Loucy (cell line): ENCODE results near the gene TRPM2.

Source experiments
- CTCF ChIP-seq: fragments of 200-600 bp; sonication (generic); conservative IDR thresholded peaks from 2 replicates; pipeline ENCODE4 v1.5.1; 2014; ENCODE audit warnings: mild to moderate bottlenecking, antibody characterized with exemption, low read length
- EZH2phosphoT487 ChIP-seq: fragments of 200-600 bp; IDR thresholded peaks from 2 replicates; pipeline ENCODE4 v1.6.1; 2018; ENCODE audit warnings: antibody characterized with exemption, mild to moderate bottlenecking, moderate library complexity, borderline replicate concordance

DNA sequence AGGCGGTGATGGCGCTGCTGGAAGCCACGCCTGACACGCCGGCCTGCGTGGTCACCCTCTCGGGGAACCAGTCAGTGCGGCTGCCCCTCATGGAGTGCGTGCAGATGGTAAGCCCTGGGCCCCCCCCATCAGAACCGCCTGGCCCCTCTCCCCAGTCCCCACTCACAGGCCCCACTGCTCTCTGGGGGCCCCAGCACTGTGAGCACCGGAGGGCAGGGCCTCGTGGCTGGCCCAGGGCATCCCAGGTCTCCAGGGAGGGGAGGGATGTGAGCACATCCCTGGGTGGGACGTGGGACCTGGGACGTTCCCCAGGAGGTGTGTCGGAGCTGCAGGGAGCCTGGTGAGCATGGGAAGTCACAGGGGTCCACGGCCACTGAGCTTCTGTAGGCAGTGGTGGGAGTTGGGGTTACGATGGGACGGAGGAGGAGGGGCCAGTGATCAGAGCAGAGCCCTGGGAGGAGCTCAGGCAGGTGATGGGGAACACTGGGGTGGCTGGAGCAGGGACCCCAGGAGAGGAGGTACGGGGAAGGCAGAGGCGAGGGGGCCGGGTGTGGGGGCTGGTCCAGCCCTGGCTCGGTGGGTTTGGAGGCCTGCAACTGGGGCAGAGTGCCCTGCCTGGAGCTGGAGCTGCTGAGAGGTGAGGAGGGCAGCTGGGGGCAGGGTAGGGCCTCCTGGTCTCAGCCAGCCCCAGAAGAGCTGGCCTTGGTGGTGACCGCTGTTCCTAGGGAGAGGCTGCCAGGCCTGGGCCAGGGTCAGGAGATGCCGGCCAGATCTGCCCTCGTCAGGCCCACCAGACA is 34.7 kb upstream of the TRPM2 start:
- TF ChIP-seq CTCF (no peak), EZH2phosphoT487 (no peak)
